Naive B cell (primary cell): ENCODE data around the gene OSBPL6. TPM values are rescaled to one million over a fixed set of nuclear protein-coding genes. Genes with fewer than 3 reads are reported as not detected.

Source experiments
- ATAC-seq, 2 donors: fragments of 150-1000 bp; cut with Tn5 transposase; 2 replicates each; pipeline ENCODE4 v1.10.0; 2021; ENCODE audit warnings: low read depth in 2 of 2, mild to moderate bottlenecking in 2 of 2, moderate library complexity in 2 of 2
- DNase-seq: peaks from one replicate; pipeline ENCODE4 v3.0.0; 2022
- H3K27ac Mint-ChIP-seq, 6 donors: one replicate each; pipeline ENCODE4 v1.8.0; 2020 to 2022; ENCODE audit warnings: mild to moderate bottlenecking in 6 of 6, mixed read lengths in 6 of 6, moderate library complexity in 5 of 6, inconsistent platforms in 2 of 6
- H3K27me3 Mint-ChIP-seq, 3 donors: one replicate each; pipeline ENCODE4 v1.8.0; 2021 to 2022; ENCODE audit warnings: mixed read lengths in 3 of 3, mild to moderate bottlenecking in 1 of 3
- H3K36me3 Mint-ChIP-seq, 2 donors: one replicate each; pipeline ENCODE4 v1.8.0; 2020 to 2022; ENCODE audit warnings: mixed read lengths in 2 of 2, inconsistent platforms in 1 of 2, mild to moderate bottlenecking in 1 of 2
- H3K4me1 Mint-ChIP-seq, 3 donors: one replicate each; pipeline ENCODE4 v1.8.0; 2020 to 2022; ENCODE audit warnings: mixed read lengths in 3 of 3, inconsistent platforms in 1 of 3, mild to moderate bottlenecking in 1 of 3, moderate library complexity in 1 of 3
- H3K4me3 Mint-ChIP-seq, 8 donors: one replicate each; pipeline ENCODE4 v1.8.0; 2020 to 2022; ENCODE audit warnings: mild to moderate bottlenecking in 8 of 8, mixed read lengths in 8 of 8, moderate library complexity in 8 of 8, inconsistent platforms in 2 of 8
- H3K9me3 Mint-ChIP-seq, 7 donors: one replicate each; pipeline ENCODE4 v1.8.0; 2020 to 2022; ENCODE audit warnings: mixed read lengths in 7 of 7, mild to moderate bottlenecking in 5 of 7, inconsistent platforms in 2 of 7, moderate library complexity in 1 of 7
- polyA plus RNA-seq, 6 donors: library from polyadenylated mRNA; unstranded; fragments of 300-500 nt; fragmentation: Illumina TruSeq; gene quantifications; one replicate each; pipeline ENCODE4 v1.2.3, GENCODE V29; 2021; ENCODE audit warnings: low read depth in 6 of 6

Gene OSBPL6
- polyA plus RNA-seq, 6 donors from 2014 or later: not detected

DNA sequence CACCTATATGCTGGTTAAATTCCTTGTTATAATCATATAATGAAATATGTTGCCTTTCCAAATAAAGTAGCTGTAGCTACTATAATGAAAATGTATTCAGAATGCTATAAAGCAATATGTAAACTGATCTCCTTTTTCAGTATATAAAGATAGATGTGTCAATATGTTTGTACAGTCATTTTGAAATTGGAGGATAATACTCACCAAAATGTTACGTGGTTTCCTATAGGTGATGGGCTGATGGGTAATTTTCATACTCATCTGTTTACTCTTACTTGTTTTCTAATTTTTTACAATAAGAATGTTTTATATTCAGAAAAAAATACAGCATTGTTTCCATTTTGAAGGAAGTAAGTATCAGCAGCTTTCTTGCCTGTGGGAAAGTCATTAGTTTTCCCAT is 186.5 kb downstream of the OSBPL6 start:
- DNase-seq: no peak
- no peak for ATAC-seq
- Mint-ChIP-seq H3K9me3 (no peaks in the 10 kb centered on the region), H3K27me3 (peaks cover 16 to 39% (median 26%) of the 10 kb centered on the region in 3 donors), H3K4me1 (no peaks in the 10 kb centered on the region), H3K36me3 (no peaks in the 10 kb centered on the region), H3K27ac (no peak overlapping the region), H3K4me3 (no peak overlapping the region)

- no peak overlapping the region for H3K4me3 Mint-ChIP-seq
- H3K9me3 Mint-ChIP-seq: no peaks in the 10 kb centered on the region
- no peak for ATAC-seq
- H3K4me1 Mint-ChIP-seq: no peaks in the 10 kb centered on the region
- H3K27me3 Mint-ChIP-seq: peaks cover 4 to 27% (median 14%) of the 10 kb centered on the region in 3 donors
- no peaks in the 10 kb centered on the region for H3K36me3 Mint-ChIP-seq
- no peak for DNase-seq
- no peak overlapping the region for H3K27ac Mint-ChIP-seq
These were observed 189.4 kb downstream of the OSBPL6 start for GRCh38 chr2:178383718-178384117.

GRCh38 chr2:178385595-178386148 is 191.4 kb downstream of the OSBPL6 start:
- peaks cover 4 to 24% (median 10%) of the 10 kb centered on the region in 3 donors for H3K27me3 Mint-ChIP-seq
- ATAC-seq: no peak
- DNase-seq: no peak
- no peaks in the 10 kb centered on the region for H3K4me1 Mint-ChIP-seq
- no peak overlapping the region for H3K27ac Mint-ChIP-seq
- H3K9me3 Mint-ChIP-seq: no peaks in the 10 kb centered on the region
- H3K36me3 Mint-ChIP-seq: no peaks in the 10 kb centered on the region
- H3K4me3 Mint-ChIP-seq: no peak overlapping the region

GRCh38 chr2:178386986-178387597 is 192.8 kb downstream of the OSBPL6 start:
- DNase-seq (no peak), ATAC-seq (no peak)
- no peaks in the 10 kb centered on the region for H3K4me1 Mint-ChIP-seq
- H3K9me3 Mint-ChIP-seq: no peaks in the 10 kb centered on the region
- no peak overlapping the region for H3K4me3 Mint-ChIP-seq
- H3K27ac Mint-ChIP-seq: peak overlapping the region in 1 of 6 donors; percentile 5
- peaks cover 4 to 21% (median 9%) of the 10 kb centered on the region in 3 donors for H3K27me3 Mint-ChIP-seq
- H3K36me3 Mint-ChIP-seq: no peaks in the 10 kb centered on the region

DNA sequence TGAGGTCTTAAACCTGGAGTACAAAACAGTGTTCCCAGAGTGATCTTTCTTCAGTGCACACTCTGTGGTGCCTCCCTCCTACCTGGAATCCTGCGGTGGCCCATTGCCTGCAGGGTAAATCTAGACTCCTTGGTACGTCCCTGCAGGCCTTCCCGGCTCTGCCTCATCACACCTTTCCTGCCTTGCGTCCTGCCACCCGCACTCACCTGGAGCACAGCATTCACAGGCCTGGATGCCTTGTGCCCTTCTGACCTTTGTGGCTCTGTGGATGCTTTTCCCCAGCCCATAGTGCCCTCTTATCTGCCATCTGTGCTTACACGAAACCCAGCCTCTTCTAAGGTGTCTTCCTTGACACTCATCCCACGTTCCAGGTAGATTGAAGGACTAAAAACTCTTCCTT is 194.0 kb downstream of the OSBPL6 start:
- Mint-ChIP-seq H3K4me3 (no peak overlapping the region), H3K36me3 (no peaks in the 10 kb centered on the region), H3K9me3 (no peaks in the 10 kb centered on the region), H3K27ac (no peak overlapping the region), H3K4me1 (no peaks in the 10 kb centered on the region), H3K27me3 (peaks cover 4 to 19% (median 11%) of the 10 kb centered on the region in 3 donors)
- ATAC-seq (no peak), DNase-seq (no peak)

- H3K9me3 Mint-ChIP-seq: no peaks in the 10 kb centered on the region
- ATAC-seq (no peak), DNase-seq (no peak)
- H3K27ac Mint-ChIP-seq: no peak overlapping the region
- H3K4me1 Mint-ChIP-seq: no peaks in the 10 kb centered on the region
- H3K4me3 Mint-ChIP-seq: no peak overlapping the region
- H3K27me3 Mint-ChIP-seq: peaks cover 8 to 19% (median 19%) of the 10 kb centered on the region in 3 donors
- H3K36me3 Mint-ChIP-seq: no peaks in the 10 kb centered on the region
These were observed 197.4 kb downstream of the OSBPL6 start for GRCh38 chr2:178391701-178392100.

GRCh38 chr2:178392215-178392614 is 197.9 kb downstream of the OSBPL6 start:
- Mint-ChIP-seq H3K27me3 (peaks cover 8 to 19% (median 19%) of the 10 kb centered on the region in 3 donors), H3K4me1 (no peaks in the 10 kb centered on the region)

DNA sequence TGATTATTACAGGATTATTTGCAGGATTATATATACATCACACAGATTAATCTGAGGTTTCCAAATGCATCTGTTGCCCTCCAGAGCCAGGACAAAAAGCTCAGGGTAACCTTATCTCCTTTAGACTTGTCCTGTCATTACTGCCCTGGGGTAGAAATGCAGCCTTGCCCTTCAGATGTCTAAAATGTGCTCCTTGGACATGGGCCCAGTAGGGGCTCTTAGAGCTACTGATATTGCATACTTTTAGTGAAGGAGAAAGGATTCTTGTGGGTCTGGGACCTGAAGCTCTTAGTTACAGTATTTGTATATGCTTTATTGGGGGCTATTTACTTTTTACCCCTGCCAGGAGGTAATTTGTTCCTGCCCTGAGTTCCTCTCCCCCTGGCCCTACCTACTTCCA is 200.5 kb downstream of the OSBPL6 start:
- Mint-ChIP-seq H3K36me3 (no peaks in the 10 kb centered on the region), H3K4me3 (no peak overlapping the region), H3K27ac (no peak overlapping the region), H3K9me3 (no peaks in the 10 kb centered on the region), H3K27me3 (peaks cover 8 to 14% (median 10%) of the 10 kb centered on the region in 3 donors), H3K4me1 (no peaks in the 10 kb centered on the region)
- ATAC-seq (no peak), DNase-seq (no peak)

More at GRCh38 chr2:178392215-178392614, 197.9 kb downstream of the OSBPL6 start:
- Mint-ChIP-seq H3K36me3 (no peaks in the 10 kb centered on the region), H3K4me3 (no peak overlapping the region), H3K9me3 (no peaks in the 10 kb centered on the region), H3K27ac (no peak overlapping the region)
- DNase-seq (no peak), ATAC-seq (no peak)

DNA sequence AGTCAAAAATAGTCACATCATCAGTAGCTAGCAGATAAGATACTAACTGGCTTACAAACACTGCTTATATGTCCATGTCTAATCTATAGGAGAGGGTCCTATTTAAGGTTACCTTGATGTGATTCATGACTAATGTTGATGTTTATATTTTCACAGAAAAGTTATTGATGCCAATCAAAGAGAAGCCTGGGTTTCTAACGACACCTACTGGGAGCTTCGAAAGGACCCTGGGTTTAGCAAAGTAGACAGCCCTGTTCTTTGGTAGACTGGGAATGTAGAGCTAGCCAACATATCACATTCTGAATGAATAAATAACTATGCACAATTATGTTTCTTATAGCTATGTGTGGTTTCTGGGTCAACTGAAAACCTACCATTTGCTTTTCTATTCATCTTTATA is 201.0 kb downstream of the OSBPL6 start:
- H3K36me3 Mint-ChIP-seq: no peaks in the 10 kb centered on the region
- no peaks in the 10 kb centered on the region for H3K4me1 Mint-ChIP-seq
- H3K27ac Mint-ChIP-seq: no peak overlapping the region
- no peaks in the 10 kb centered on the region for H3K9me3 Mint-ChIP-seq
- no peak overlapping the region for H3K4me3 Mint-ChIP-seq
- DNase-seq: no peak
- no peak for ATAC-seq
- H3K27me3 Mint-ChIP-seq: peaks cover 8 to 14% (median 9%) of the 10 kb centered on the region in 3 donors

GRCh38 chr2:178395941-178396570 is 201.7 kb downstream of the OSBPL6 start:
- no peaks in the 10 kb centered on the region for H3K4me1 Mint-ChIP-seq
- H3K36me3 Mint-ChIP-seq: no peaks in the 10 kb centered on the region
- no peaks in the 10 kb centered on the region for H3K9me3 Mint-ChIP-seq
- no peak for DNase-seq
- H3K4me3 Mint-ChIP-seq: no peak overlapping the region
- H3K27ac Mint-ChIP-seq: no peak overlapping the region
- no peak for ATAC-seq
- peaks cover 1 to 11% (median 4%) of the 10 kb centered on the region in 3 donors for H3K27me3 Mint-ChIP-seq

GRCh38 chr2:178397002-178397605 is 202.8 kb downstream of the OSBPL6 start:
- ATAC-seq (peak; percentile 63 to 72), DNase-seq (peak; percentile 21)
- Mint-ChIP-seq H3K9me3 (no peaks in the 10 kb centered on the region), H3K27ac (no peak overlapping the region), H3K36me3 (no peaks in the 10 kb centered on the region), H3K4me3 (no peak overlapping the region), H3K27me3 (peaks cover 0 to 17% (median 4%) of the 10 kb centered on the region in 3 donors), H3K4me1 (no peaks in the 10 kb centered on the region)

GRCh38 chr2:178401994-178402437 is 207.7 kb downstream of the OSBPL6 start:
- Mint-ChIP-seq H3K4me1 (no peaks in the 10 kb centered on the region), H3K27me3 (peaks cover 0 to 7% (median 0%) of the 10 kb centered on the region in 3 donors), H3K4me3 (no peak overlapping the region), H3K36me3 (no peaks in the 10 kb centered on the region), H3K27ac (no peak overlapping the region), H3K9me3 (peaks cover 0 to 1% (median 0%) of the 10 kb centered on the region in 7 donors)
- no peak for ATAC-seq
- DNase-seq: no peak

DNA sequence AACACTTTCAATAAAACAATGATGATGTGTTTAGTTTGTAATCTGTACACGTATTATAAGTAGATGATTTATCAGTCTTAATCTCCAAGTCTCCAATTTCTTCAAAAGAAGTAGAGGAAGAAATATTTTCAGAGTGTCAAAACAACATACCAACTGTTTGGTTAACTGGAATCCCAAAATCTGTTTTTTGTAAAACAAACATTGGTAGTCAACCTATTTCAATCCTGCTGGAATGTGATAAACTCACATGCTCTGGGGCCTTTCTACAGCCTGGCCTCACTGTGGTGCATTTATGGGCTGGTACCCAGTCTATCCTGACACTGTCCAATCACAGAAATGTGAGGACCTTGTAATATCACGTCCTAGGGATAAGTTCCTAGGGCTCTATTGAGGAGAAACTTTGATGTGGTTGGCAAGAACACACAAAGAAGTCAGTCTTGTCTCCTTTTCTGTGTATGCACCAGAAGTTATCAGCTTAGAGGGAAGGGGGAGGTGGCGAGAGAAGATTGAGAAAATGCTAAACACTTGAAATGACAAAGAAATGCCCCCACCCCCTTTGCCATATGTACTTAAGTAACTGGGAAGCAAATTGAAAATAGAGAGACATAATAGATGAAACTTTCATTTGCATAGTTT is 209.5 kb downstream of the OSBPL6 start:
- H3K27ac Mint-ChIP-seq: no peak overlapping the region
- ATAC-seq (no peak), DNase-seq (no peak)
- peak overlapping the region in 1 of 8 donors; percentile 37 for H3K4me3 Mint-ChIP-seq
- H3K36me3 Mint-ChIP-seq: no peaks in the 10 kb centered on the region
- peaks cover 0 to 7% (median 0%) of the 10 kb centered on the region in 3 donors for H3K27me3 Mint-ChIP-seq
- H3K4me1 Mint-ChIP-seq: no peaks in the 10 kb centered on the region
- H3K9me3 Mint-ChIP-seq: peaks cover 0 to 1% (median 0%) of the 10 kb centered on the region in 7 donors
